Neural progenitor cell (in vitro differentiated cells): ENCODE results near the gene ADGRF4.

Source experiments
- CTCF ChIP-seq: fragments of 200-600 bp; sonication (generic); IDR thresholded peaks from 2 replicates; pipeline ENCODE4 v1.5.1; 2017; ENCODE audit warnings: antibody characterized with exemption, mild to moderate bottlenecking
- EZH2 ChIP-seq: fragments of 200-600 bp; sonication (generic); IDR thresholded peaks from 2 replicates; pipeline ENCODE4 v1.6.1; 2017; ENCODE audit warnings: antibody characterized with exemption, mild to moderate bottlenecking, moderate library complexity

GRCh38 chr6:47679322-47679906 lies 19.0 kb upstream of the ADGRF4 start:
- no peak for TF ChIP-seq CTCF
- TF ChIP-seq EZH2 = no peak
